GM12873 (cell line): Measurements from ENCODE around the gene MERTK.

Experiments used
- CTCF ChIP-seq: IDR thresholded peaks from 2 replicates; pipeline ENCODE4 v1.5.1; 2012; ENCODE audit warnings: low read depth, mild to moderate bottlenecking, moderate library complexity, low read length, control low read depth; ENCODE audit not compliant: insufficient read depth; ENCODE audit errors: missing control alignments

MERTK gene

GRCh38 chr2:112061299-112061698 is 162.9 kb downstream of the MERTK start:
- no peak for TF ChIP-seq CTCF

- TF ChIP-seq CTCF: no peak
Observed at GRCh38 chr2:112061840-112062239, 163.4 kb downstream of the MERTK start.

- no peak for TF ChIP-seq CTCF
Observed at GRCh38 chr2:112062894-112063293, 164.5 kb downstream of the MERTK start.

- no peak for TF ChIP-seq CTCF
Observed at GRCh38 chr2:112065486-112065885, 167.1 kb downstream of the MERTK start.

GRCh38 chr2:112065966-112066365 is 167.6 kb downstream of the MERTK start:
- TF ChIP-seq CTCF: no peak

GRCh38 chr2:112073875-112074274 is 175.5 kb downstream of the MERTK start:
- no peak for TF ChIP-seq CTCF

GRCh38 chr2:112074506-112074905 is 176.1 kb downstream of the MERTK start:
- no peak for TF ChIP-seq CTCF
